GM21528 (cell line): Measurements from ENCODE around the gene SPSB1.

ENCODE experiments used
- ATAC-seq: cut with Tn5 transposase; IDR thresholded peaks from one replicate; pipeline ENCODE4 v1.9.1; 2021; ENCODE audit warnings: mild to moderate bottlenecking, moderate library complexity; ENCODE audit not compliant: unreplicated experiment, low FRiP score

The SPSB1 gene

GRCh38 chr1:9413071-9413876 lies 120.6 kb downstream of the SPSB1 start:
- ATAC-seq: peak; percentile 61

- peak; percentile 35 for ATAC-seq
Observed at GRCh38 chr1:9413877-9414213, 121.2 kb downstream of the SPSB1 start.

- no peak for ATAC-seq
Observed at GRCh38 chr1:9416506-9416905, 123.8 kb downstream of the SPSB1 start.

- no peak for ATAC-seq
Observed at GRCh38 chr1:9416918-9417500, 124.3 kb downstream of the SPSB1 start.

GRCh38 chr1:9417695-9418094 lies 125.0 kb downstream of the SPSB1 start:
- no peak for ATAC-seq

GRCh38 chr1:9418851-9419250 lies 126.2 kb downstream of the SPSB1 start:
- ATAC-seq: no peak
